CD4-positive, alpha-beta T cell (primary cell): ENCODE data around the gene MYZAP. TPM values are rescaled to one million over a fixed set of nuclear protein-coding genes. Genes with fewer than 3 reads are reported as not detected.

Experiments used
- ATAC-seq: fragments of 200-7000 bp; cut with Tn5 transposase; one replicate; pipeline ENCODE4 v1.10.0; 2022; ENCODE audit warnings: mild to moderate bottlenecking; ENCODE audit not compliant: poor library complexity
- CTCF ChIA-PET: fragments of 350-600 bp; sonication (Branson Sonifier 250); formaldehyde crosslinking; loops from one replicate; lab custom pipeline; 2021; ENCODE audit warnings: antibody characterized with exemption, inconsistent platforms; lab: Charles Lee
- POLR2A ChIA-PET: fragments of 350-600 bp; sonication (Branson Sonifier 250); formaldehyde crosslinking; loops from one replicate; lab custom pipeline; 2021; ENCODE audit warnings: antibody characterized with exemption, inconsistent platforms; lab: Charles Lee
- DNase-seq, 14 experiments: peaks; one replicate each; pipeline ENCODE4 v3.0.0-alpha.2; 2013 to 2020; ENCODE audit warnings: mixed read lengths in 2 of 14
- H3K27ac ChIP-seq, 2 donors: one replicate each; pipeline versions ENCODE4 v1.5.1 to v1.7.0; 2013; ENCODE audit warnings: low read length in 2 of 2, low read depth in 1 of 2, mild to moderate bottlenecking in 1 of 2
- H3K27me3 ChIP-seq, 2 experiments: 1 replicate in 1 of 2; 2 replicates in 1 of 2; pipeline versions ENCODE4 v1.6.1 to v1.7.0; 2013; ENCODE audit warnings: low read length in 2 of 2, control low read depth in 1 of 2, mild to moderate bottlenecking in 1 of 2, moderate library complexity in 1 of 2; ENCODE audit not compliant: insufficient read depth in 2 of 2, control insufficient read depth in 1 of 2
- H3K36me3 ChIP-seq: one replicate; pipeline ENCODE4 v1.6.1; 2013; ENCODE audit warnings: low read length, control low read depth; ENCODE audit not compliant: insufficient read depth
- H3K4me1 ChIP-seq: one replicate; pipeline ENCODE4 v1.6.1; 2013; ENCODE audit warnings: low read length, control low read depth; ENCODE audit not compliant: insufficient read depth
- H3K4me3 ChIP-seq: one replicate; pipeline ENCODE4 v1.5.1; 2013; ENCODE audit warnings: mild to moderate bottlenecking, low read length, moderate library complexity
- H3K9me3 ChIP-seq, 2 experiments: 1 replicate in 1 of 2; 2 replicates in 1 of 2; pipeline versions ENCODE4 v1.6.1 to v1.7.0; 2013; ENCODE audit warnings: low read length in 2 of 2, mild to moderate bottlenecking in 2 of 2, control low read depth in 1 of 2, moderate library complexity in 1 of 2; ENCODE audit not compliant: control insufficient read depth in 1 of 2, insufficient read depth in 1 of 2
- H3K27ac Mint-ChIP-seq: one replicate; pipeline ENCODE4 v1.8.0; 2020; ENCODE audit warnings: mixed read lengths
- H3K27me3 Mint-ChIP-seq: one replicate; pipeline ENCODE4 v1.8.0; 2021; ENCODE audit warnings: mixed read lengths
- H3K36me3 Mint-ChIP-seq: one replicate; pipeline ENCODE4 v1.8.0; 2021; ENCODE audit warnings: low read depth, mixed read lengths
- H3K4me1 Mint-ChIP-seq: one replicate; pipeline ENCODE4 v1.8.0; 2021; ENCODE audit warnings: low read depth, mixed read lengths
- H3K4me3 Mint-ChIP-seq: one replicate; pipeline ENCODE4 v1.8.0; 2020; ENCODE audit warnings: mild to moderate bottlenecking, mixed read lengths
- H3K9me3 Mint-ChIP-seq: one replicate; pipeline ENCODE4 v1.8.0; 2020; ENCODE audit warnings: mixed read lengths
- intact Hi-C, 2 experiments: fragments of 100-400 bp; cut with DNase I in 1 of 2; cut with micrococcal nuclease in 1 of 2; formaldehyde crosslinking; loops; one replicate each; pipeline versions ENCODE4 v1.15.1 to v1.9.0; 2023 to 2025; cut with DNase I, micrococcal nuclease
- total RNA-seq, 174 experiments: library from RNA in 2 of 174; stranded (reverse) in 2 of 174; gene quantifications; one replicate each; pipeline ENCODE4 v1.2.3 and lab custom pipeline; 2021 to 2026
- TF ChIP-seq, protein P1 (sequence below): fragments of 200-600 bp; IDR thresholded peaks from one replicate; pipeline ENCODE4 v1.8.0; 2022; ENCODE audit warnings: antibody characterized with exemption, mild to moderate bottlenecking

The MYZAP gene
- total RNA-seq, 2 experiments from 2014 or later: 0.66 to 1.1 TPM

DNA sequence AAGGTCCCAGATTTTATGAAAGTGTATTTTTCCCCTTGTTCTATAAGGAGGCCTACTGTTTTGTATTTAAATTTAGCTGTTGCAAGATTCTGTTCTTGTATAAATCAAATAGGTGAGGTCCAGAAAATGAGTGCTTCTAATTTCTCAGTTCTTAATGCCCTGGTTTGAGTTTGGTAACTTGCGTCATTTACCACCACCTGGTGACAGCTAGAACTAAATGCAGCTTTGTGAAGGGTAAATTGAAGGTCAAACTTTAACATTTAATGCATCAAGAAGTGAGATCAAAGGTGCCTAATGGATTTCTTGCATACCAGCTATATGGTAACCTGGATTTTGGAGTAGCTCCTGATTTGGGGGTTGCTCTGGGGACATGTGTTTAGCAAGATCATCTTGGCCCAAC lies 64.1 kb downstream of the MYZAP start:
- DNase-seq (no peak), ATAC-seq (no peak)
- H3K4me3 Mint-ChIP-seq: no peak overlapping the region
- H3K9me3 ChIP-seq: no peaks in the 10 kb centered on the region
- H3K36me3 Mint-ChIP-seq: no peaks in the 10 kb centered on the region
- H3K36me3 ChIP-seq: no peaks in the 10 kb centered on the region
- H3K4me1 ChIP-seq: no peaks in the 10 kb centered on the region
- no peak overlapping the region for H3K27ac ChIP-seq
- peaks cover 4% of the 10 kb centered on the region for H3K27me3 Mint-ChIP-seq
- no peaks in the 10 kb centered on the region for H3K9me3 Mint-ChIP-seq
- TF ChIP-seq, protein P1, sequence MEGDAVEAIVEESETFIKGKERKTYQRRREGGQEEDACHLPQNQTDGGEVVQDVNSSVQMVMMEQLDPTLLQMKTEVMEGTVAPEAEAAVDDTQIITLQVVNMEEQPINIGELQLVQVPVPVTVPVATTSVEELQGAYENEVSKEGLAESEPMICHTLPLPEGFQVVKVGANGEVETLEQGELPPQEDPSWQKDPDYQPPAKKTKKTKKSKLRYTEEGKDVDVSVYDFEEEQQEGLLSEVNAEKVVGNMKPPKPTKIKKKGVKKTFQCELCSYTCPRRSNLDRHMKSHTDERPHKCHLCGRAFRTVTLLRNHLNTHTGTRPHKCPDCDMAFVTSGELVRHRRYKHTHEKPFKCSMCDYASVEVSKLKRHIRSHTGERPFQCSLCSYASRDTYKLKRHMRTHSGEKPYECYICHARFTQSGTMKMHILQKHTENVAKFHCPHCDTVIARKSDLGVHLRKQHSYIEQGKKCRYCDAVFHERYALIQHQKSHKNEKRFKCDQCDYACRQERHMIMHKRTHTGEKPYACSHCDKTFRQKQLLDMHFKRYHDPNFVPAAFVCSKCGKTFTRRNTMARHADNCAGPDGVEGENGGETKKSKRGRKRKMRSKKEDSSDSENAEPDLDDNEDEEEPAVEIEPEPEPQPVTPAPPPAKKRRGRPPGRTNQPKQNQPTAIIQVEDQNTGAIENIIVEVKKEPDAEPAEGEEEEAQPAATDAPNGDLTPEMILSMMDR: no peak
- no peak overlapping the region for H3K27ac Mint-ChIP-seq
- H3K4me1 Mint-ChIP-seq: no peaks in the 10 kb centered on the region
- intact Hi-C loops: loop anchor here (5.0 to 10.0 kb wide), 2 partner anchors 91 to 99 kb away; no protein-coding TSS in a partner anchor
- ChIA-PET POLR2A (interaction anchor here (1.0 kb wide), 1 partner anchor 51 kb away, joined by 3 read pairs; the partner anchor contains the start of gene POLR2M), CTCF (interaction anchor here (0.7 to 0.9 kb wide), 2 partner anchors 15 to 72 kb away, joined by 3 read pairs; no protein-coding TSS in a partner anchor)
- H3K27me3 ChIP-seq: no peaks in the 10 kb centered on the region
- H3K4me3 ChIP-seq: no peak overlapping the region

DNA sequence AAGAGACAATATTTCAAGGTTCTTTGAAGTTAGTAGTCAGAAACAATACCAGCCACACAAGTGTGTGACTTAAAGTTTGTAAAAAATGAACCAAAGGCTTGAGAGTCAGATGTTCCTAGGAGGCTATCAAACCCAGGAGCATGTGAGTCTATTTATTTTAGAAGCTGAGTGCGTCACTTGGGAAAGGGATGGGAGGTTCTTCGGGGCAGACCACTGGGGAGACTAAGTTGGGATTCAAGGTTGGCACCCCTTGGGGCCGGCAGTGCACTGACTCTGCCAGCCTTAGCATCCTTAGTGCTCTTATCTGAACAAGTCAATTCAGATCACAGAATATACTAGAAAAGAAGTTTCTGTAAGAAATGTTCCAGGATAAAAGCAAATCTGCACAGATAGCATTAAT lies 64.7 kb downstream of the MYZAP start:
- ChIA-PET POLR2A (interaction anchor here (1.0 kb wide), 1 partner anchor 50 kb away, joined by 3 read pairs; the partner anchor contains the start of gene POLR2M), CTCF (no interaction called here)
- Mint-ChIP-seq H3K9me3 (no peaks in the 10 kb centered on the region), H3K36me3 (no peaks in the 10 kb centered on the region), H3K4me3 (no peak overlapping the region), H3K27ac (no peak overlapping the region), H3K27me3 (peaks cover 4% of the 10 kb centered on the region), H3K4me1 (no peaks in the 10 kb centered on the region)
- ATAC-seq: no peak
- H3K9me3 ChIP-seq: no peaks in the 10 kb centered on the region
- no peak overlapping the region for H3K4me3 ChIP-seq
- no peaks in the 10 kb centered on the region for H3K27me3 ChIP-seq
- H3K36me3 ChIP-seq: no peaks in the 10 kb centered on the region
- no peak for DNase-seq
- H3K27ac ChIP-seq: no peak overlapping the region
- intact Hi-C loops: loop anchor here (5.0 to 10.0 kb wide), 2 partner anchors 92 to 99 kb away; no protein-coding TSS in a partner anchor
- H3K4me1 ChIP-seq: no peaks in the 10 kb centered on the region
- TF ChIP-seq, protein P1: no peak

DNA sequence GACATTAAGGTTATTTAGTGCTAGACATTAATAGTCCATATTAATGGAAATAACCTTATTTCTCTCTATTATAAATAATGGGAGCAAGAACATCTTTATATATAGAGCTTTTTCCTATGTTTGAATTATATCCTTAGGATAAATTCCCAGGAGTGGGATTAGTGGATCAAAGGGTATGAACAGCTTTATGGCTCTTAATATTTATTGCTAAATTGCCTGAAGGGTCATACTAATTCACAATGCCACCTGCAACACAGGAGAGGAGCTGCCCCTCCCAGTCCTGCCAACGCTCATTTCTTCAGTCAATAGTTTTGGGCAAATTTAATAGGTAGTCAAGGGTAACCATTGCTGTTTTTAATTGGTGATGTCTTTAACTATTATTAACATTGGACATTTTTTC lies 65.9 kb downstream of the MYZAP start:
- TF ChIP-seq, protein P1: no peak
- Mint-ChIP-seq H3K9me3 (no peaks in the 10 kb centered on the region), H3K4me1 (no peaks in the 10 kb centered on the region), H3K27me3 (peaks cover 14% of the 10 kb centered on the region), H3K4me3 (no peak overlapping the region), H3K36me3 (no peaks in the 10 kb centered on the region), H3K27ac (no peak overlapping the region)
- ChIA-PET POLR2A (no interaction called here), CTCF (no interaction called here)
- no peaks in the 10 kb centered on the region for H3K27me3 ChIP-seq
- H3K36me3 ChIP-seq: no peaks in the 10 kb centered on the region
- intact Hi-C loops: loop anchor here (5.0 to 10.0 kb wide), 2 partner anchors 93 to 100 kb away; no protein-coding TSS in a partner anchor
- ATAC-seq (no peak), DNase-seq (no peak)
- H3K4me1 ChIP-seq: no peaks in the 10 kb centered on the region
- H3K9me3 ChIP-seq: no peaks in the 10 kb centered on the region
- no peak overlapping the region for H3K4me3 ChIP-seq
- no peak overlapping the region for H3K27ac ChIP-seq
